ENCODE data around the gene KLF7. TPM values are rescaled to one million over a fixed set of nuclear protein-coding genes. Genes with fewer than 3 reads are reported as not detected.

The KLF7 gene
- polyA plus RNA-seq, 3 donors = 9.4 to 40.7 (median 10.3) TPM

GRCh38 chr2:207164006-207164831, 1.5 kb downstream of the KLF7 start:
- H3K27ac Mint-ChIP-seq = peak overlapping the region; percentile 99 to 100 (median 100)
- no peaks in the 10 kb centered on the region for H3K9me3 Mint-ChIP-seq
- Histone ChIP-seq H3K27ac (ENCODE audit: low read depth in 1 of 2, low read length in 2 of 2) (peak overlapping the region; percentile 92 to 96), H3K4me2 (replicated peaks; ENCODE audit: extremely low read depth, low read length, poor library complexity, severe bottlenecking) (peak overlapping the region; percentile 85), H3K4me1 (ENCODE audit: control insufficient read depth in 1 of 2, insufficient read depth in 2 of 2, low read length in 2 of 2) (peaks cover 43 to 51% of the 10 kb centered on the region in 2 donors), H3K9ac (ENCODE audit: insufficient read depth, low read length, poor library complexity, severe bottlenecking) (peak overlapping the region; percentile 98), H3K36me3 (replicated peaks in 1 of 2; ENCODE audit: control insufficient read depth in 1 of 2, insufficient read depth in 2 of 2, low read length in 2 of 2) (peaks cover 0 to 18% of the 10 kb centered on the region in 2 donors), H3K27me3 (ENCODE audit: control insufficient read depth in 2 of 2, insufficient read depth in 2 of 2, low read length in 2 of 2) (no peaks in the 10 kb centered on the region), H4K20me1 (ENCODE audit: insufficient read depth, low read length) (peaks cover 44% of the 10 kb centered on the region), H3K79me2 (ENCODE audit: insufficient read depth, low read length) (peaks cover 68% of the 10 kb centered on the region), H2AFZ (ENCODE audit: insufficient read depth, low read depth, low read length, poor library complexity, severe bottlenecking) (peak overlapping the region; percentile 18), H3K4me3 (replicated peaks in 1 of 3; ENCODE audit: low read depth in 2 of 3, low read length in 3 of 3) (peak overlapping the region; percentile 45 to 91 (median 80)), H3K9me3 (replicated peaks in 1 of 2; ENCODE audit: control insufficient read depth in 1 of 2, insufficient read depth in 1 of 2, low read length in 2 of 2) (no peaks in the 10 kb centered on the region)
- H3K4me1 Mint-ChIP-seq = peaks cover 55% of the 10 kb centered on the region
- H3K4me3 Mint-ChIP-seq = peak overlapping the region; percentile 97
- H3K27me3 Mint-ChIP-seq (ENCODE audit: low read depth in 3 of 3) = peaks cover 0 to 2% (median 1%) of the 10 kb centered on the region in 3 donors
- no peak for TF ChIP-seq CTCF (IDR thresholded peaks at IDR 0.05)
- WGBS (ENCODE audit: insufficient coverage) = under 1% methylated on average over 18 of the region's 20 CpGs
- intact Hi-C loops (cut with micrococcal nuclease) = loop anchor here (2.0 to 10.0 kb wide), 4 partner anchors 21 to 341 kb away; no protein-coding TSS in a partner anchor
- DNase-seq = peak in 2 of 3 donors; percentile 21 to 77
- peaks cover 21 to 25% of the 10 kb centered on the region in 2 donors for H3K36me3 Mint-ChIP-seq

GRCh38 chr2:207163756-207164005, 2.1 kb downstream of the KLF7 start:
- H3K9ac ChIP-seq (ENCODE audit: insufficient read depth, low read length, poor library complexity, severe bottlenecking) = peak overlapping the region; percentile 98

More at GRCh38 chr2:207163756-207164005, 2.1 kb downstream of the KLF7 start:
- H3K4me1 Mint-ChIP-seq = peaks cover 55% of the 10 kb centered on the region
- H3K4me1 ChIP-seq (ENCODE audit: control insufficient read depth in 1 of 2, insufficient read depth in 2 of 2, low read length in 2 of 2) = peaks cover 43 to 54% of the 10 kb centered on the region in 2 donors
- H3K9me3 ChIP-seq (replicated peaks in 1 of 2; ENCODE audit: control insufficient read depth in 1 of 2, insufficient read depth in 1 of 2, low read length in 2 of 2) = no peaks in the 10 kb centered on the region
- H3K79me2 ChIP-seq (ENCODE audit: insufficient read depth, low read length) = peaks cover 74% of the 10 kb centered on the region
- H3K27me3 ChIP-seq (ENCODE audit: control insufficient read depth in 2 of 2, insufficient read depth in 2 of 2, low read length in 2 of 2) = no peaks in the 10 kb centered on the region
- peaks cover 44% of the 10 kb centered on the region for H4K20me1 ChIP-seq (ENCODE audit: insufficient read depth, low read length)
- peaks cover 21 to 25% of the 10 kb centered on the region in 2 donors for H3K36me3 Mint-ChIP-seq
- no CpG with 5 or more reads among the region's 2 CpGs for WGBS (ENCODE audit: insufficient coverage)
- no peak for DNase-seq
- peak overlapping the region; percentile 92 to 96 for H3K27ac ChIP-seq (ENCODE audit: low read depth in 1 of 2, low read length in 2 of 2)
- no peak for TF ChIP-seq CTCF (IDR thresholded peaks at IDR 0.05)
- no peaks in the 10 kb centered on the region for H3K9me3 Mint-ChIP-seq
- peak overlapping the region; percentile 45 to 91 (median 80) for H3K4me3 ChIP-seq (replicated peaks in 1 of 3; ENCODE audit: low read depth in 2 of 3, low read length in 3 of 3)
- intact Hi-C loops (cut with micrococcal nuclease) = loop anchor here (2.0 to 10.0 kb wide), 4 partner anchors 21 to 341 kb away; no protein-coding TSS in a partner anchor
- peak overlapping the region; percentile 18 for H2AFZ ChIP-seq (ENCODE audit: insufficient read depth, low read depth, low read length, poor library complexity, severe bottlenecking)
- H3K4me3 Mint-ChIP-seq = peak overlapping the region; percentile 97
- peak overlapping the region; percentile 85 for H3K4me2 ChIP-seq (replicated peaks; ENCODE audit: extremely low read depth, low read length, poor library complexity, severe bottlenecking)
- H3K27ac Mint-ChIP-seq = peak overlapping the region; percentile 99 to 100 (median 100)
- peaks cover 0 to 18% of the 10 kb centered on the region in 2 donors for H3K36me3 ChIP-seq (replicated peaks in 1 of 2; ENCODE audit: control insufficient read depth in 1 of 2, insufficient read depth in 2 of 2, low read length in 2 of 2)
- peaks cover 0 to 2% (median 1%) of the 10 kb centered on the region in 3 donors for H3K27me3 Mint-ChIP-seq (ENCODE audit: low read depth in 3 of 3)

Measured in CD14-positive monocyte (primary cell).